Prostate gland (tissue), 2 donors: ENCODE results near the gene TSSC4. TPM values are rescaled to one million over a fixed set of nuclear protein-coding genes. Genes with fewer than 3 reads are reported as not detected.
A peak's percentile ranks its signal among the peaks of the same experiment; 100 is the strongest.

ENCODE experiments used
- DNase-seq: peaks from one replicate; pipeline ENCODE4 v3.0.0-alpha.2; 2019; ENCODE audit warnings: low spot score
- H3K27ac ChIP-seq, 2 donors: fragments of 200-600 bp; sonication (generic); 2 replicates each; pipeline ENCODE4 v1.5.1; 2017 to 2019
- H3K27me3 ChIP-seq: fragments of 200-600 bp; sonication (generic); replicated peaks from 2 replicates; pipeline ENCODE4 v1.5.1; 2019; ENCODE audit not compliant: insufficient read depth
- H3K36me3 ChIP-seq, 2 donors: fragments of 200-600 bp; sonication (generic); 1 replicate in 1 of 2; 2 replicates in 1 of 2; pipeline versions ENCODE4 v1.5.1 to v1.8.1; 2017 to 2019
- H3K4me1 ChIP-seq: fragments of 200-600 bp; sonication (generic); replicated peaks from 2 replicates; pipeline ENCODE4 v1.5.1; 2019
- H3K4me3 ChIP-seq, 2 donors: fragments of 200-600 bp; sonication (generic); 2 replicates each; pipeline ENCODE4 v1.5.1; 2017 to 2019
- H3K9me3 ChIP-seq: fragments of 200-600 bp; sonication (generic); 2 replicates; pipeline ENCODE4 v1.5.1; 2017
- POLR2A ChIP-seq: fragments of 450-650 bp; IDR thresholded peaks from one replicate; pipeline ENCODE4 v1.6.1; 2016; ENCODE audit warnings: antibody characterized with exemption, mild to moderate bottlenecking
- POLR2AphosphoS5 ChIP-seq: sonication (generic); formaldehyde crosslinking; IDR thresholded peaks from one replicate; pipeline ENCODE4 v1.6.1; 2017; ENCODE audit warnings: antibody characterized with exemption
- WGBS: methylation state at CpG from one replicate; pipeline ENCODE4 v1.1.5; 2018; 5-methylcytosine and 5-hydroxymethylcytosine counted together
- intact Hi-C: fragments of 100-400 bp; cut with DNase I; formaldehyde crosslinking; loops from one replicate; pipeline ENCODE4 v1.14.2; 2022
- total RNA-seq, 2 donors: library from RNA; depleted of rRNA; stranded (reverse); fragments of >200 nt; gene quantifications; one replicate each; pipeline ENCODE4 v1.1.0, GENCODE V29; 2016
- TF ChIP-seq, protein P1 (sequence below), 4 experiments: fragments of 200-600 bp in 2 of 4; fragments of 450-650 bp in 2 of 4; sonication (generic) in 2 of 4; IDR thresholded peaks; 1 replicate in 3 of 4; 2 replicates in 1 of 4; pipeline ENCODE4 v1.5.1; 2016 to 2019; ENCODE audit warnings: antibody characterized with exemption in 4 of 4, mild to moderate bottlenecking in 2 of 4, moderate library complexity in 2 of 4

The TSSC4 gene
- total RNA-seq, 2 donors from 2014 or later: 40.4 to 71.1 TPM

DNA sequence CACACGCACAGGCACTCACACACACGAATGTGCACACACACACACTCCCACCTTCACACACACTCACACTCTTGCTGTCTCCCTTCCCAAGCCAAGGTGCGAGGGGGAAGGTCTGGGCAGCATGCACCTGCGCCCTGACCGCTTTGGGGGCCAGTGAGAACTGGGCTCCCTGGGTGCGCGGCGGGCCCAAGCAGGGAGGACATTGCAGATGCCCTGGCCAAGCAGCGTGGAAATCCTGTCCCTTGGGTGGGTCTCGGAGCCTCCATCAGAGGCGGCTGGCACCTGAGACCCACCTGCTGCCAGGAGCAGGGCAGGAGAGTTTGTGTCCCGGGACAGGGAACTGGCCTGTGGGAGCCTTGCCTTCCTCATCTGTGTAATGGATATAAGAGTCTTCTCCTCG lies 20.2 kb upstream of the TSSC4 start:
- TF ChIP-seq, protein P1, sequence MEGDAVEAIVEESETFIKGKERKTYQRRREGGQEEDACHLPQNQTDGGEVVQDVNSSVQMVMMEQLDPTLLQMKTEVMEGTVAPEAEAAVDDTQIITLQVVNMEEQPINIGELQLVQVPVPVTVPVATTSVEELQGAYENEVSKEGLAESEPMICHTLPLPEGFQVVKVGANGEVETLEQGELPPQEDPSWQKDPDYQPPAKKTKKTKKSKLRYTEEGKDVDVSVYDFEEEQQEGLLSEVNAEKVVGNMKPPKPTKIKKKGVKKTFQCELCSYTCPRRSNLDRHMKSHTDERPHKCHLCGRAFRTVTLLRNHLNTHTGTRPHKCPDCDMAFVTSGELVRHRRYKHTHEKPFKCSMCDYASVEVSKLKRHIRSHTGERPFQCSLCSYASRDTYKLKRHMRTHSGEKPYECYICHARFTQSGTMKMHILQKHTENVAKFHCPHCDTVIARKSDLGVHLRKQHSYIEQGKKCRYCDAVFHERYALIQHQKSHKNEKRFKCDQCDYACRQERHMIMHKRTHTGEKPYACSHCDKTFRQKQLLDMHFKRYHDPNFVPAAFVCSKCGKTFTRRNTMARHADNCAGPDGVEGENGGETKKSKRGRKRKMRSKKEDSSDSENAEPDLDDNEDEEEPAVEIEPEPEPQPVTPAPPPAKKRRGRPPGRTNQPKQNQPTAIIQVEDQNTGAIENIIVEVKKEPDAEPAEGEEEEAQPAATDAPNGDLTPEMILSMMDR (IDR thresholded peaks at IDR 0.05): no peak
- TF ChIP-seq POLR2AphosphoS5 (no peak), POLR2A (no peak)
- DNase-seq: no peak
- peaks cover 48% of the 10 kb centered on the region for H3K4me1 ChIP-seq
- H3K27me3 ChIP-seq: no peaks in the 10 kb centered on the region
- H3K4me3 ChIP-seq: no peak overlapping the region
- intact Hi-C loops: no loop called here
- H3K36me3 ChIP-seq: no peaks in the 10 kb centered on the region
- WGBS: 65% methylated on average over 13 of the region's 13 CpGs
- H3K27ac ChIP-seq: peak overlapping the region; percentile 97 to 98
- H3K9me3 ChIP-seq: no peaks in the 10 kb centered on the region

- Histone ChIP-seq H3K9me3 (no peaks in the 10 kb centered on the region), H3K27ac (peak overlapping the region; percentile 97 to 98), H3K4me1 (peaks cover 48% of the 10 kb centered on the region), H3K36me3 (no peaks in the 10 kb centered on the region), H3K4me3 (no peak overlapping the region), H3K27me3 (no peaks in the 10 kb centered on the region)
- WGBS: 57% methylated on average over 18 of the region's 20 CpGs
- DNase-seq: no peak
- intact Hi-C loops: no loop called here
- TF ChIP-seq POLR2AphosphoS5: peak; percentile 11
- no peak for TF ChIP-seq POLR2A
- TF ChIP-seq, protein P1 (IDR thresholded peaks at IDR 0.05): no peak
These were observed 19.7 kb upstream of the TSSC4 start for GRCh38 chr11:2380807-2381350.

DNA sequence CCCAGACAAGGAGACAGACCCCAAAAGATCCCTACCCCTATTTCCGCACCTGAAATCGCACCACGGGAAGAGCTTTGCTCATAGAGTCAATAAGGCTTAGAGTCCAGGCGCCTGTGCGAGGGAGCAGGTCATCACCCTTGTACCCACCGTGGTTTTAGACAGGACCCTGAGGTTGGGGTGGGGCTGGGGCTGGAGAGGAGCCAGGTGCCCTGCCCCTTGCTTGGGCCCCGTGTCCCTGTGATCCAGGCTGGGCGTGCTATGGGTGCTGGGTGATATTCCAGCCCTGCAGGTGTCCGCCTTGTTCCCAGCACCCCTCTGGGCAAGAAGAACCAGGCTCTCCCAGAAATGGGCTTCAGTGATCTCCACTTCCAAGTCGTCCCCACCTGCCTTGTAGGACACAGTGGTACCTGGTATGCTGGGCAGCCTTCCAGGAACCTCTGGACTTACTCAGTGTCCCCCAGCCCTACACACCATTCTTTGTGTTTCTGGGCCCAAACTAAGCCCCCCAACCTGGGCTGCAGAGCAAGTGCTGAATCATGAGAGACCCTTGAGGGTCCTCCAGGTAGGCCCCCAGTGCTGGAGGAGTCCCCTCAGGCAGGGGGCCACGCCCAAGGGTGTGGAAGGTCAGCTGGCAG lies 18.9 kb upstream of the TSSC4 start:
- H3K27ac ChIP-seq: peak overlapping the region; percentile 80 to 97
- no peak for DNase-seq
- H3K9me3 ChIP-seq: no peaks in the 10 kb centered on the region
- TF ChIP-seq, protein P1 (IDR thresholded peaks at IDR 0.05): no peak
- TF ChIP-seq POLR2AphosphoS5: no peak
- TF ChIP-seq POLR2A: no peak
- H3K27me3 ChIP-seq: no peaks in the 10 kb centered on the region
- intact Hi-C loops: no loop called here
- peaks cover 53% of the 10 kb centered on the region for H3K4me1 ChIP-seq
- WGBS: 76% methylated on average over 11 of the region's 11 CpGs
- no peaks in the 10 kb centered on the region for H3K36me3 ChIP-seq
- H3K4me3 ChIP-seq: no peak overlapping the region

- 66% methylated on average over 8 of the region's 11 CpGs for WGBS
- no peak for TF ChIP-seq POLR2A
- TF ChIP-seq, protein P1 (IDR thresholded peaks at IDR 0.05): no peak
- no peak for TF ChIP-seq POLR2AphosphoS5
- H3K36me3 ChIP-seq: no peaks in the 10 kb centered on the region
- H3K9me3 ChIP-seq: no peaks in the 10 kb centered on the region
- H3K4me3 ChIP-seq: no peak overlapping the region
- H3K27me3 ChIP-seq: no peaks in the 10 kb centered on the region
- peak overlapping the region; percentile 80 to 97 for H3K27ac ChIP-seq
- peaks cover 55% of the 10 kb centered on the region for H3K4me1 ChIP-seq
- no peak for DNase-seq
- intact Hi-C loops: no loop called here
These were observed 18.4 kb upstream of the TSSC4 start for GRCh38 chr11:2382129-2382517.
